Activated CD4-positive, alpha-beta T cell treated with anti-CD3 and anti-CD28 coated beads for 36 hours (primary cell): Measurements from ENCODE around the gene AREL1. TPM values are rescaled to one million over a fixed set of nuclear protein-coding genes. Genes with fewer than 3 reads are reported as not detected.

ENCODE experiments used
- total RNA-seq, 2 experiments: library from RNA; stranded (reverse); gene quantifications; one replicate each; pipeline ENCODE4 v1.2.3, GENCODE V29; 2021

Gene AREL1
- total RNA-seq, 2 experiments from 2014 or later: 31.3 to 35.6 TPM

Other genes with a start within 250 kb of the AREL1 start
- gene NPC2, start 219.8 kb downstream of the AREL1 start, total RNA-seq: 10 to 100 TPM; 27.3 to 56.9 TPM
- 10 to 100 TPM; 29.5 to 35.9 TPM for gene ISCA2, start 219.3 kb downstream of the AREL1 start, total RNA-seq
- under 1 TPM; 0.04 to 0.37 TPM for gene LTBP2, start 100.8 kb downstream of the AREL1 start, total RNA-seq
- gene FCF1, start 64 bp upstream of the AREL1 start, total RNA-seq: 100 to 1,000 TPM in 1 of 2 experiments, 10 to 100 TPM in 1; 87.7 to 112 TPM
- 10 to 100 TPM; 53.0 to 60.9 TPM for gene YLPM1, start 50.2 kb upstream of the AREL1 start, total RNA-seq
- gene PROX2, start 163.1 kb upstream of the AREL1 start, total RNA-seq: under 1 TPM; 0.11 to 0.23 TPM
- gene DLST, start 168.8 kb upstream of the AREL1 start, total RNA-seq: 100 to 1,000 TPM; 103 to 120 TPM
- gene RPS6KL1, start 210.2 kb upstream of the AREL1 start, total RNA-seq: 1 to 10 TPM; 5.6 to 6.0 TPM
- under 1 TPM in 1 of 2 experiments, not detected in 1; 0.09 TPM for gene PGF, start 242.5 kb upstream of the AREL1 start, total RNA-seq